ENCODE measurements around the gene BBS5. TPM values are rescaled to one million over a fixed set of nuclear protein-coding genes. Genes with fewer than 3 reads are reported as not detected.

Gene BBS5
- polyA plus RNA-seq, 1 donor (not counting 4 experiments of a cell fraction or from before 2014, with no cell fraction given): 2.4 TPM

DNA sequence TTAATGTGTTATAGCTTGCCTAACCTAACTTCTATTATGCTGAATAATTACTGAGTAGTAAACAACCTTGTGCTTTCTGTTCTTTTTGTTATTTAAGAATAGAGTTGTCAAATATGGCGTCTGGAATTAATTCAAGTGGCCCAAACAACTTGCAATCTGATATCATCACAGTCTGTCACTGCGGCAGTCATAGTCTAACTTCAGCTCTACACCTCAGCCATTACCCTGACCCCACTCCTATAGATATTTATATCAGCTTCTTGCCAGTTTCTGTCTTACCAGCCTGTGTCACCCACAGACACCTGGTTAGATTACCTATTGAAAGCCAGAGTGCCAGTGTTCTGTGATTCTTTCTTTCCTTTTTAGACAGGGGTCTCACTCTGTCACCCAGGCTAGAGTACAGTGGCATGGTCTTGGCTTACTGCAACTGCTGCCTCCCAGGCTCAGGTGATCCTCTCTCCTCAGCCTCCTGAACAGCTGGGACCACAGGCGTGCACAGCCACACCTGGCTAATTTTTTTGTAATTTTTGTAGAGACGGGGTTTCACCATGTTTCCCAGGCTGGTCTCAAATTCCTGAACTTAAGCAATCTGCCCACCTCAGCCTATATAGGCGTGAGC, 16.1 kb downstream of the BBS5 start:
- H3K9me1 ChIP-seq (ENCODE audit: control insufficient read depth, extremely low read depth, insufficient read depth, low read length): no peaks in the 10 kb centered on the region
- H3K9me3 ChIP-seq (ENCODE audit: control insufficient read depth, low read depth, low read length): no peaks in the 10 kb centered on the region
- H3K4me1 ChIP-seq (ENCODE audit: control insufficient read depth, extremely low read depth, insufficient read depth, low read length): no peaks in the 10 kb centered on the region
- H3K9ac ChIP-seq (ENCODE audit: control insufficient read depth, extremely low read depth, insufficient read depth, low read length): no peak overlapping the region
- H3K36me3 ChIP-seq (ENCODE audit: control insufficient read depth in 2 of 2, extremely low read depth in 1 of 2, insufficient read depth in 2 of 2, low read length in 2 of 2): no peaks in the 10 kb centered on the region
- no peak overlapping the region for H3K4me3 ChIP-seq (ENCODE audit: control insufficient read depth in 2 of 3, extremely low read depth in 1 of 3, insufficient read depth in 2 of 3, low read depth in 1 of 3, low read length in 3 of 3)
- no peak overlapping the region for H3K27ac ChIP-seq (ENCODE audit: control insufficient read depth, insufficient read depth, low read length)
- DNase-seq (ENCODE audit: low read depth, low spot score) (no peak), FAIRE-seq (no peak)
- H3K27me3 ChIP-seq (ENCODE audit: control insufficient read depth, extremely low read depth, insufficient read depth, low read length): no peaks in the 10 kb centered on the region
- no peaks in the 10 kb centered on the region for H3K79me2 ChIP-seq (ENCODE audit: control insufficient read depth, insufficient read depth, low read length)
- dilution Hi-C loops (cut with MboI; ENCODE audit: extremely low pct_ligation_motif_present, low sequenced_read_pairs): no loop called here
- TF ChIP-seq, protein P1, sequence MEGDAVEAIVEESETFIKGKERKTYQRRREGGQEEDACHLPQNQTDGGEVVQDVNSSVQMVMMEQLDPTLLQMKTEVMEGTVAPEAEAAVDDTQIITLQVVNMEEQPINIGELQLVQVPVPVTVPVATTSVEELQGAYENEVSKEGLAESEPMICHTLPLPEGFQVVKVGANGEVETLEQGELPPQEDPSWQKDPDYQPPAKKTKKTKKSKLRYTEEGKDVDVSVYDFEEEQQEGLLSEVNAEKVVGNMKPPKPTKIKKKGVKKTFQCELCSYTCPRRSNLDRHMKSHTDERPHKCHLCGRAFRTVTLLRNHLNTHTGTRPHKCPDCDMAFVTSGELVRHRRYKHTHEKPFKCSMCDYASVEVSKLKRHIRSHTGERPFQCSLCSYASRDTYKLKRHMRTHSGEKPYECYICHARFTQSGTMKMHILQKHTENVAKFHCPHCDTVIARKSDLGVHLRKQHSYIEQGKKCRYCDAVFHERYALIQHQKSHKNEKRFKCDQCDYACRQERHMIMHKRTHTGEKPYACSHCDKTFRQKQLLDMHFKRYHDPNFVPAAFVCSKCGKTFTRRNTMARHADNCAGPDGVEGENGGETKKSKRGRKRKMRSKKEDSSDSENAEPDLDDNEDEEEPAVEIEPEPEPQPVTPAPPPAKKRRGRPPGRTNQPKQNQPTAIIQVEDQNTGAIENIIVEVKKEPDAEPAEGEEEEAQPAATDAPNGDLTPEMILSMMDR (optimal IDR thresholded peaks at IDR 0.05 in 1 of 3, IDR thresholded peaks at IDR 0.05 in 1 of 3, conservative IDR thresholded peaks at IDR 0.05 in 1 of 3; ENCODE audit: extremely low read depth in 1 of 3, insufficient read depth in 2 of 3, low read length in 3 of 3): no peak
- TF ChIP-seq EZH2 (IDR thresholded peaks at IDR 0.05; ENCODE audit: low read length): no peak
- no peak overlapping the region for H3K4me2 ChIP-seq (ENCODE audit: control insufficient read depth, extremely low read depth, insufficient read depth, low read depth, low read length)
- H4K20me1 ChIP-seq (ENCODE audit: control insufficient read depth, extremely low read depth, insufficient read depth, low read length): no peaks in the 10 kb centered on the region
- H2AFZ ChIP-seq (ENCODE audit: control insufficient read depth, low read length): no peak overlapping the region

- Histone ChIP-seq H3K9ac (ENCODE audit: control insufficient read depth, extremely low read depth, insufficient read depth, low read length) (no peak overlapping the region), H3K27me3 (ENCODE audit: control insufficient read depth, extremely low read depth, insufficient read depth, low read length) (no peaks in the 10 kb centered on the region), H3K4me2 (ENCODE audit: control insufficient read depth, extremely low read depth, insufficient read depth, low read depth, low read length) (no peak overlapping the region), H3K9me1 (ENCODE audit: control insufficient read depth, extremely low read depth, insufficient read depth, low read length) (no peaks in the 10 kb centered on the region), H4K20me1 (ENCODE audit: control insufficient read depth, extremely low read depth, insufficient read depth, low read length) (no peaks in the 10 kb centered on the region), H3K4me1 (ENCODE audit: control insufficient read depth, extremely low read depth, insufficient read depth, low read length) (peaks cover 5% of the 10 kb centered on the region), H3K9me3 (ENCODE audit: control insufficient read depth, low read depth, low read length) (no peaks in the 10 kb centered on the region), H3K4me3 (ENCODE audit: control insufficient read depth in 2 of 3, extremely low read depth in 1 of 3, insufficient read depth in 2 of 3, low read depth in 1 of 3, low read length in 3 of 3) (no peak overlapping the region), H3K36me3 (ENCODE audit: control insufficient read depth in 2 of 2, extremely low read depth in 1 of 2, insufficient read depth in 2 of 2, low read length in 2 of 2) (no peaks in the 10 kb centered on the region), H3K27ac (ENCODE audit: control insufficient read depth, insufficient read depth, low read length) (no peak overlapping the region), H3K79me2 (ENCODE audit: control insufficient read depth, insufficient read depth, low read length) (no peaks in the 10 kb centered on the region), H2AFZ (ENCODE audit: control insufficient read depth, low read length) (no peak overlapping the region)
- dilution Hi-C loops (cut with MboI; ENCODE audit: extremely low pct_ligation_motif_present, low sequenced_read_pairs): no loop called here
- no peak for DNase-seq (ENCODE audit: low read depth, low spot score)
- FAIRE-seq: no peak
- TF ChIP-seq, protein P1 (optimal IDR thresholded peaks at IDR 0.05 in 1 of 3, IDR thresholded peaks at IDR 0.05 in 1 of 3, conservative IDR thresholded peaks at IDR 0.05 in 1 of 3; ENCODE audit: extremely low read depth in 1 of 3, insufficient read depth in 2 of 3, low read length in 3 of 3): no peak
- no peak for TF ChIP-seq EZH2 (IDR thresholded peaks at IDR 0.05; ENCODE audit: low read length)
Measured at GRCh38 chr2:169504651-169505050, 25.4 kb downstream of the BBS5 start.

All from keratinocyte (primary cell).